CD4-positive, alpha-beta T cell (primary cell): Measurements from ENCODE around the gene MRM1. TPM values are rescaled to one million over a fixed set of nuclear protein-coding genes. Genes with fewer than 3 reads are reported as not detected.

ENCODE experiments used
- ATAC-seq: fragments of 200-7000 bp; cut with Tn5 transposase; one replicate; pipeline ENCODE4 v1.10.0; 2022; ENCODE audit warnings: mild to moderate bottlenecking; ENCODE audit not compliant: poor library complexity
- CTCF ChIA-PET: fragments of 350-600 bp; sonication (Branson Sonifier 250); formaldehyde crosslinking; loops from one replicate; lab custom pipeline; 2021; ENCODE audit warnings: antibody characterized with exemption, inconsistent platforms; lab: Charles Lee
- POLR2A ChIA-PET: fragments of 350-600 bp; sonication (Branson Sonifier 250); formaldehyde crosslinking; loops from one replicate; lab custom pipeline; 2021; ENCODE audit warnings: antibody characterized with exemption, inconsistent platforms; lab: Charles Lee
- DNase-seq, 14 experiments: peaks; one replicate each; pipeline ENCODE4 v3.0.0-alpha.2; 2013 to 2020; ENCODE audit warnings: mixed read lengths in 2 of 14
- H3K27ac ChIP-seq, 2 donors: one replicate each; pipeline versions ENCODE4 v1.5.1 to v1.7.0; 2013; ENCODE audit warnings: low read length in 2 of 2, low read depth in 1 of 2, mild to moderate bottlenecking in 1 of 2
- H3K27me3 ChIP-seq, 2 experiments: 1 replicate in 1 of 2; 2 replicates in 1 of 2; pipeline versions ENCODE4 v1.6.1 to v1.7.0; 2013; ENCODE audit warnings: low read length in 2 of 2, control low read depth in 1 of 2, mild to moderate bottlenecking in 1 of 2, moderate library complexity in 1 of 2; ENCODE audit not compliant: insufficient read depth in 2 of 2, control insufficient read depth in 1 of 2
- H3K36me3 ChIP-seq: one replicate; pipeline ENCODE4 v1.6.1; 2013; ENCODE audit warnings: low read length, control low read depth; ENCODE audit not compliant: insufficient read depth
- H3K4me1 ChIP-seq: one replicate; pipeline ENCODE4 v1.6.1; 2013; ENCODE audit warnings: low read length, control low read depth; ENCODE audit not compliant: insufficient read depth
- H3K4me3 ChIP-seq: one replicate; pipeline ENCODE4 v1.5.1; 2013; ENCODE audit warnings: mild to moderate bottlenecking, low read length, moderate library complexity
- H3K9me3 ChIP-seq, 2 experiments: 1 replicate in 1 of 2; 2 replicates in 1 of 2; pipeline versions ENCODE4 v1.6.1 to v1.7.0; 2013; ENCODE audit warnings: low read length in 2 of 2, mild to moderate bottlenecking in 2 of 2, control low read depth in 1 of 2, moderate library complexity in 1 of 2; ENCODE audit not compliant: control insufficient read depth in 1 of 2, insufficient read depth in 1 of 2
- H3K27ac Mint-ChIP-seq: one replicate; pipeline ENCODE4 v1.8.0; 2020; ENCODE audit warnings: mixed read lengths
- H3K27me3 Mint-ChIP-seq: one replicate; pipeline ENCODE4 v1.8.0; 2021; ENCODE audit warnings: mixed read lengths
- H3K36me3 Mint-ChIP-seq: one replicate; pipeline ENCODE4 v1.8.0; 2021; ENCODE audit warnings: low read depth, mixed read lengths
- H3K4me1 Mint-ChIP-seq: one replicate; pipeline ENCODE4 v1.8.0; 2021; ENCODE audit warnings: low read depth, mixed read lengths
- H3K4me3 Mint-ChIP-seq: one replicate; pipeline ENCODE4 v1.8.0; 2020; ENCODE audit warnings: mild to moderate bottlenecking, mixed read lengths
- H3K9me3 Mint-ChIP-seq: one replicate; pipeline ENCODE4 v1.8.0; 2020; ENCODE audit warnings: mixed read lengths
- intact Hi-C, 2 experiments: fragments of 100-400 bp; cut with DNase I in 1 of 2; cut with micrococcal nuclease in 1 of 2; formaldehyde crosslinking; loops; one replicate each; pipeline versions ENCODE4 v1.15.1 to v1.9.0; 2023 to 2025; cut with DNase I, micrococcal nuclease
- total RNA-seq, 174 experiments: library from RNA in 2 of 174; stranded (reverse) in 2 of 174; gene quantifications; one replicate each; pipeline ENCODE4 v1.2.3 and lab custom pipeline; 2021 to 2026
- TF ChIP-seq, protein P1 (sequence below): fragments of 200-600 bp; IDR thresholded peaks from one replicate; pipeline ENCODE4 v1.8.0; 2022; ENCODE audit warnings: antibody characterized with exemption, mild to moderate bottlenecking

The MRM1 gene
- total RNA-seq, 2 experiments from 2014 or later = 0.81 to 1.1 TPM

GRCh38 chr17:36617773-36618172 is 16.4 kb downstream of the MRM1 start:
- POLR2A ChIA-PET = no interaction called here
- Histone ChIP-seq H3K4me1 (no peaks in the 10 kb centered on the region), H3K27ac (no peak overlapping the region), H3K4me3 (no peak overlapping the region), H3K27me3 (no peaks in the 10 kb centered on the region), H3K36me3 (no peaks in the 10 kb centered on the region), H3K9me3 (no peaks in the 10 kb centered on the region)
- no peak overlapping the region for H3K27ac Mint-ChIP-seq
- DNase-seq (no peak), ATAC-seq (no peak)
- TF ChIP-seq, protein P1, sequence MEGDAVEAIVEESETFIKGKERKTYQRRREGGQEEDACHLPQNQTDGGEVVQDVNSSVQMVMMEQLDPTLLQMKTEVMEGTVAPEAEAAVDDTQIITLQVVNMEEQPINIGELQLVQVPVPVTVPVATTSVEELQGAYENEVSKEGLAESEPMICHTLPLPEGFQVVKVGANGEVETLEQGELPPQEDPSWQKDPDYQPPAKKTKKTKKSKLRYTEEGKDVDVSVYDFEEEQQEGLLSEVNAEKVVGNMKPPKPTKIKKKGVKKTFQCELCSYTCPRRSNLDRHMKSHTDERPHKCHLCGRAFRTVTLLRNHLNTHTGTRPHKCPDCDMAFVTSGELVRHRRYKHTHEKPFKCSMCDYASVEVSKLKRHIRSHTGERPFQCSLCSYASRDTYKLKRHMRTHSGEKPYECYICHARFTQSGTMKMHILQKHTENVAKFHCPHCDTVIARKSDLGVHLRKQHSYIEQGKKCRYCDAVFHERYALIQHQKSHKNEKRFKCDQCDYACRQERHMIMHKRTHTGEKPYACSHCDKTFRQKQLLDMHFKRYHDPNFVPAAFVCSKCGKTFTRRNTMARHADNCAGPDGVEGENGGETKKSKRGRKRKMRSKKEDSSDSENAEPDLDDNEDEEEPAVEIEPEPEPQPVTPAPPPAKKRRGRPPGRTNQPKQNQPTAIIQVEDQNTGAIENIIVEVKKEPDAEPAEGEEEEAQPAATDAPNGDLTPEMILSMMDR = no peak
- no peaks in the 10 kb centered on the region for H3K27me3 Mint-ChIP-seq
- H3K4me1 Mint-ChIP-seq = no peaks in the 10 kb centered on the region
- CTCF ChIA-PET = no interaction called here
- intact Hi-C loops = no loop called here
- H3K4me3 Mint-ChIP-seq = no peak overlapping the region
- H3K36me3 Mint-ChIP-seq = no peaks in the 10 kb centered on the region
- H3K9me3 Mint-ChIP-seq = no peaks in the 10 kb centered on the region

DNA sequence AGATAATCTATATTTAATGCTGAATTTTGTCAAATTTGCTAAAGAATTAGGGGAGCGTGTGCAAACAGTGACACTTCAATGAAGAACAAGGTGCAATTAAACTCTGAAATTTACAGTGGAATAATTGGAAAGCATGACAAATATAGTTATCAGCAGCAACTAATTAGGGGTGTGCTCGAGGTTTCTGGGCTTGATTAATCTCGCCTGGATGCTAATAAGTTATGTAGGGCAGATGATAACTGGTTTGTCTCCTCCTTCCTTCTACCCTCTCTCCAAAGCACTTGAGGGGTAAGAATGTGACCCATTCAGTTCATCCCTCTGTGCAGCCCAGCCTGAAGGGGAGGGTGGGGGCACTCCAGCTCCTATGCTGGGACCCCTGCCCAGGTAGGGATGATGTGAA is 21.9 kb downstream of the MRM1 start:
- Histone ChIP-seq H3K27ac (no peak overlapping the region), H3K4me1 (peaks cover 3% of the 10 kb centered on the region), H3K27me3 (no peaks in the 10 kb centered on the region), H3K9me3 (no peaks in the 10 kb centered on the region), H3K36me3 (no peaks in the 10 kb centered on the region), H3K4me3 (no peak overlapping the region)
- H3K27me3 Mint-ChIP-seq = no peaks in the 10 kb centered on the region
- H3K27ac Mint-ChIP-seq = no peak overlapping the region
- no peak for ATAC-seq
- DNase-seq = no peak
- ChIA-PET CTCF (no interaction called here), POLR2A (no interaction called here)
- H3K9me3 Mint-ChIP-seq = no peaks in the 10 kb centered on the region
- TF ChIP-seq, protein P1 = no peak
- H3K36me3 Mint-ChIP-seq = no peaks in the 10 kb centered on the region
- H3K4me1 Mint-ChIP-seq = no peaks in the 10 kb centered on the region
- H3K4me3 Mint-ChIP-seq = no peak overlapping the region
- intact Hi-C loops = no loop called here

DNA sequence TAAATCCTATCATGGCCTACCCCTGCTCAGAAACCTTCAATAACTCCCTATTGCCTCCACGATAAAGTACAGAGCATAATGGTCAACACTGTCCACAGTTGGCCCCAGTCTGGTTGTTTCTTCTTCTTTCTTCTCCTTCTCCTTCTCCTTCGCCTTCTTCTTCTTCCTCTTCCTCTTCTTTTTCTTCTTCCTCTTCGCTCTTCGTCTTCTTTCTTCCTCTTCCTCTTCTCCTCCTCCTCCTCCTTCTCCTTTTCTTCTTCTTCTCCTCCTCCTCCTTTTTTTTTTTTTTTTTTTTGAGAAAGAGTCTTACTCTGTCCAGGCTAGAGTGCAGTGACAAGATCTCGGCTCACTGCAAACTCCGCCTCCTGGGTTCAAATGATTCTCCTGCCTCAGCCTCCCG is 23.8 kb downstream of the MRM1 start:
- intact Hi-C loops = no loop called here
- peaks cover 3% of the 10 kb centered on the region for H3K4me1 ChIP-seq
- DNase-seq (no peak), ATAC-seq (no peak)
- POLR2A ChIA-PET = no interaction called here
- Mint-ChIP-seq H3K27ac (no peak overlapping the region), H3K36me3 (no peaks in the 10 kb centered on the region), H3K4me3 (no peak overlapping the region), H3K4me1 (peaks cover 3% of the 10 kb centered on the region), H3K9me3 (no peaks in the 10 kb centered on the region), H3K27me3 (peaks cover 5% of the 10 kb centered on the region)
- H3K9me3 ChIP-seq = no peaks in the 10 kb centered on the region
- H3K27me3 ChIP-seq = no peaks in the 10 kb centered on the region
- TF ChIP-seq, protein P1 = no peak
- CTCF ChIA-PET = interaction anchor here (0.6 to 1.2 kb wide), 5 partner anchors 24 to 493 kb away, joined by 3 to 4 read pairs (median 3); partner anchors contain the start of gene MRM1
- no peaks in the 10 kb centered on the region for H3K36me3 ChIP-seq
- no peak overlapping the region for H3K4me3 ChIP-seq
- no peak overlapping the region for H3K27ac ChIP-seq
